IMR-90 (cell line): ENCODE results near the gene KCNJ2. TPM values are rescaled to one million over a fixed set of nuclear protein-coding genes. Genes with fewer than 3 reads are reported as not detected.

Experiments
- ATAC-seq: fragments of 200-7000 bp; cut with Tn5 transposase; 2 replicates; pipeline ENCODE4 v1.9.1; 2020; ENCODE audit warnings: low read depth, mild to moderate bottlenecking, moderate library complexity
- BruUV-seq: library from RNA; stranded (reverse); fragments of 400-500 nt; replicated peaks from 2 replicates; lab custom pipeline; 2021; lab: Mats Ljungman, UMichigan
- CTCF ChIA-PET: fragments of 300-600 bp; formaldehyde crosslinking; extraction: SDS; loops from one replicate; lab custom pipeline; 2021; ENCODE audit warnings: antibody characterized with exemption; lab: Yijun Ruan, JAX
- POLR2A ChIA-PET: fragments of 300-600 bp; sonication (Branson Sonifier 250); formaldehyde crosslinking; loops from one replicate; lab custom pipeline; 2022; ENCODE audit warnings: antibody characterized with exemption; ENCODE audit not compliant: unreplicated experiment; lab: Charles Lee
- DNase-seq: peaks from one replicate; pipeline ENCODE4 v3.0.0; 2013
- H2AFZ ChIP-seq: replicated peaks from 2 replicates; pipeline ENCODE3; 2013; ENCODE audit warnings: low read length, mild to moderate bottlenecking; ENCODE audit not compliant: poor library complexity
- H2AK5ac ChIP-seq: 2 replicates; pipeline ENCODE4 v1.6.1; 2013; ENCODE audit warnings: low read depth, low read length, inconsistent platforms
- H2AK9ac ChIP-seq: replicated peaks from 2 replicates; pipeline ENCODE3; 2013; ENCODE audit warnings: mild to moderate bottlenecking, low read depth, low read length, moderate library complexity; ENCODE audit not compliant: poor library complexity
- H2BK120ac ChIP-seq: 2 replicates; pipeline ENCODE4 v1.6.1; 2013; ENCODE audit warnings: low read depth, low read length, inconsistent platforms
- H2BK15ac ChIP-seq: 3 replicates; pipeline ENCODE4 v1.6.1; 2013; ENCODE audit warnings: low read depth, low read length, inconsistent platforms
- H2BK20ac ChIP-seq: 2 replicates; pipeline ENCODE4 v1.6.1; 2013; ENCODE audit warnings: low read depth, mild to moderate bottlenecking, inconsistent platforms, low read length, moderate library complexity
- H2BK5ac ChIP-seq: 2 replicates; pipeline ENCODE4 v1.6.1; 2013; ENCODE audit warnings: mild to moderate bottlenecking, low read depth, low read length, inconsistent platforms; ENCODE audit not compliant: poor library complexity, severe bottlenecking
- H3K14ac ChIP-seq: replicated peaks from 2 replicates; pipeline ENCODE4 v1.6.1; 2013; ENCODE audit warnings: low read depth, low read length, inconsistent platforms
- H3K18ac ChIP-seq: 2 replicates; pipeline ENCODE4 v1.6.1; 2013; ENCODE audit warnings: low read depth, low read length, control low read depth
- H3K23ac ChIP-seq: 2 replicates; pipeline ENCODE4 v1.6.1; 2013; ENCODE audit warnings: low read depth, low read length, inconsistent platforms
- H3K27ac ChIP-seq: 2 replicates; pipeline ENCODE4 v1.5.1; 2013; ENCODE audit warnings: mild to moderate bottlenecking, control low read depth, low read length; ENCODE audit not compliant: insufficient read depth
- H3K27me3 ChIP-seq: 2 replicates; pipeline ENCODE4 v1.6.1; 2013; ENCODE audit warnings: low read length; ENCODE audit not compliant: control insufficient read depth, insufficient read depth
- H3K36me3 ChIP-seq: 2 replicates; pipeline ENCODE4 v1.6.1; 2013; ENCODE audit warnings: low read length, mixed read lengths; ENCODE audit not compliant: control insufficient read depth, insufficient read depth
- H3K4ac ChIP-seq: 2 replicates; pipeline ENCODE4 v1.6.1; 2013; ENCODE audit warnings: low read depth, low read length, inconsistent platforms
- H3K4me1 ChIP-seq: 2 replicates; pipeline ENCODE4 v1.6.1; 2013; ENCODE audit warnings: low read length, mixed read lengths; ENCODE audit not compliant: control insufficient read depth, insufficient read depth
- H3K4me2 ChIP-seq: 2 replicates; pipeline ENCODE4 v1.6.1; 2013; ENCODE audit warnings: low read depth, mild to moderate bottlenecking, control low read depth, low read length, moderate library complexity
- H3K4me3 ChIP-seq: 2 replicates; pipeline ENCODE4 v1.5.1; 2013; ENCODE audit warnings: low read depth, mild to moderate bottlenecking, control low read depth, low read length, moderate library complexity; ENCODE audit not compliant: insufficient read depth
- H3K56ac ChIP-seq: 2 replicates; pipeline ENCODE4 v1.6.1; 2013; ENCODE audit warnings: low read length, inconsistent platforms; ENCODE audit not compliant: insufficient read depth; ENCODE audit errors: extremely low read depth
- H3K79me1 ChIP-seq, 2 experiments: 2 replicates each; pipeline ENCODE4 v1.6.1; 2013; ENCODE audit warnings: low read length in 2 of 2, inconsistent platforms in 1 of 2, low read depth in 1 of 2
- H3K9ac ChIP-seq: 2 replicates; pipeline ENCODE4 v1.6.1; 2013; ENCODE audit warnings: low read depth, low read length, control low read depth
- H3K9me1 ChIP-seq: 2 replicates; pipeline ENCODE4 v1.6.1; 2013; ENCODE audit warnings: low read length, inconsistent platforms; ENCODE audit not compliant: insufficient read depth
- H3K9me3 ChIP-seq: 2 replicates; pipeline ENCODE4 v1.6.1; 2013; ENCODE audit warnings: low read length; ENCODE audit not compliant: control insufficient read depth, insufficient read depth
- H4K20me1 ChIP-seq: 2 replicates; pipeline ENCODE4 v1.6.1; 2013; ENCODE audit warnings: low read length, inconsistent platforms; ENCODE audit not compliant: insufficient read depth
- H4K5ac ChIP-seq: 2 replicates; pipeline ENCODE4 v1.6.1; 2013; ENCODE audit warnings: mild to moderate bottlenecking, low read depth, low read length, control low read depth
- H4K8ac ChIP-seq, 2 experiments: 2 replicates each; pipeline ENCODE4 v1.6.1; 2013; ENCODE audit warnings: low read depth in 2 of 2, low read length in 2 of 2, control low read depth in 1 of 2, inconsistent platforms in 1 of 2
- H4K91ac ChIP-seq: 2 replicates; pipeline ENCODE4 v1.6.1; 2013; ENCODE audit warnings: low read depth, low read length, inconsistent platforms; ENCODE audit not compliant: insufficient read depth
- BHLHE40 ChIP-seq: fragments of 150-350 bp; IDR thresholded peaks from 2 replicates; pipeline ENCODE4 v1.6.1; 2016; ENCODE audit warnings: mild to moderate bottlenecking, low read depth, low read length
- CEBPB ChIP-seq: IDR thresholded peaks from 2 replicates; pipeline ENCODE4 v1.6.1; 2012; ENCODE audit warnings: low read depth, low read length, improper control_type of control experiment
- CHD1 ChIP-seq: IDR thresholded peaks from 2 replicates; pipeline ENCODE4 v1.6.1; 2012; ENCODE audit warnings: low read depth, low read length, improper control_type of control experiment
- ELK1 ChIP-seq: fragments of 150-350 bp; IDR thresholded peaks from 2 replicates; pipeline ENCODE4 v1.6.1; 2016; ENCODE audit warnings: low read depth, mild to moderate bottlenecking, low read length, moderate library complexity, borderline replicate concordance
- FOS ChIP-seq: fragments of 150-350 bp; IDR thresholded peaks from 2 replicates; pipeline ENCODE4 v1.6.1; 2016; ENCODE audit warnings: low read depth, low read length
- MAZ ChIP-seq: IDR thresholded peaks from 2 replicates; pipeline ENCODE4 v1.6.1; 2012; ENCODE audit warnings: low read depth, mild to moderate bottlenecking, low read length, improper control_type of control experiment, moderate library complexity, borderline replicate concordance
- NFE2L2 ChIP-seq: fragments of 150-350 bp; IDR thresholded peaks from 2 replicates; pipeline ENCODE4 v1.6.1; 2016; ENCODE audit warnings: low read depth, mild to moderate bottlenecking, low read length
- RAD21 ChIP-seq: IDR thresholded peaks from 2 replicates; pipeline ENCODE4 v1.6.1; 2012; ENCODE audit warnings: low read length, improper control_type of control experiment
- RCOR1 ChIP-seq: IDR thresholded peaks from 2 replicates; pipeline ENCODE4 v1.6.1; 2012; ENCODE audit warnings: mild to moderate bottlenecking, low read length, improper control_type of control experiment; ENCODE audit not compliant: insufficient replicate concordance
- SMC3 ChIP-seq: fragments of 150-350 bp; IDR thresholded peaks from 2 replicates; pipeline ENCODE4 v1.6.1; 2016; ENCODE audit warnings: low read depth, mild to moderate bottlenecking, antibody characterized with exemption, low read length, moderate library complexity
- WGBS, 2 experiments: methylation state at CpG; one replicate each; pipeline versions ENCODE4 v1.1.5 to v1.1.7; 2013; ENCODE audit warnings: missing lambda C conversion rate in 2 of 2; ENCODE audit not compliant: insufficient read length in 1 of 2; ENCODE audit errors: extremely low coverage in 2 of 2; 5-methylcytosine and 5-hydroxymethylcytosine counted together
- dilution Hi-C: fragments of 300-500 bp; cut with HindIII; formaldehyde crosslinking; loops from one replicate; pipeline ENCODE4 v1.14.3; 2018; ENCODE audit warnings: low sequenced_read_pairs; ENCODE audit not compliant: unreplicated experiment
- in situ Hi-C: fragments of 300-500 bp; cut with MboI; formaldehyde crosslinking; loops from 3 replicates; pipeline ENCODE4 v1.14.3; 2019; ENCODE audit warnings: low sequenced_read_pairs, inconsistent platforms, mixed read lengths
- intact Hi-C: fragments of 100-400 bp; cut with micrococcal nuclease; formaldehyde crosslinking; loops from 2 replicates; pipeline ENCODE4 v1.10.0; 2022
- polyA plus RNA-seq, 3 experiments: library from polyadenylated mRNA; depleted of rRNA; stranded (reverse); fragments of >200 nt; gene quantifications; 2 replicates each; pipeline ENCODE4 v1.2.3, GENCODE V29; 2012; ENCODE audit warnings: low replicate concordance in 1 of 3
- total RNA-seq: library from RNA; depleted of rRNA; stranded (reverse); fragments of >200 nt; gene quantifications from 2 replicates; pipeline ENCODE4 v1.2.3, GENCODE V29; 2012
- TF ChIP-seq, protein P1 (sequence below): fragments of 150-350 bp; IDR thresholded peaks from 2 replicates; pipeline ENCODE4 v1.6.1; 2017; ENCODE audit warnings: mild to moderate bottlenecking, antibody characterized with exemption, low read length, low read depth
- TF ChIP-seq, protein P2 (sequence below): conservative IDR thresholded peaks from 2 replicates; pipeline ENCODE4 v1.5.1; 2012; ENCODE audit warnings: mild to moderate bottlenecking, low read depth, low read length, improper control_type of control experiment

KCNJ2 gene
- total and polyA plus RNA-seq, 2 of the 4 experiments (the other 2 are of a cell fraction) = 0.55 to 8.6 TPM

- dilution Hi-C loops = no loop called here
- Histone ChIP-seq H3K18ac (no peak overlapping the region), H4K91ac (no peak overlapping the region), H3K27me3 (no peaks in the 10 kb centered on the region), H2BK5ac (no peak overlapping the region), H3K27ac (no peak overlapping the region), H3K4ac (no peak overlapping the region), H2AK9ac (no peak overlapping the region), H3K9me1 (no peaks in the 10 kb centered on the region), H3K4me1 (no peaks in the 10 kb centered on the region), H4K8ac (no peak overlapping the region), H3K14ac (no peak overlapping the region), H2BK15ac (no peak overlapping the region), H3K79me1 (no peaks in the 10 kb centered on the region), H2AK5ac (no peak overlapping the region), H2BK120ac (no peak overlapping the region), H2AFZ (no peak overlapping the region), H3K23ac (no peak overlapping the region), H3K4me2 (no peak overlapping the region), H4K20me1 (no peaks in the 10 kb centered on the region), H3K9me3 (no peaks in the 10 kb centered on the region), H2BK20ac (no peak overlapping the region), H3K56ac (no peak overlapping the region), H3K36me3 (no peaks in the 10 kb centered on the region), H3K4me3 (no peak overlapping the region), H3K9ac (no peak overlapping the region), H4K5ac (no peak overlapping the region)
- no CpG with 5 or more reads among the region's 4 CpGs for WGBS, 2 experiments
- intact Hi-C loops = loop anchor here (5.0 kb wide), 3 partner anchors 241 to 839 kb away; partner anchors contain the start of gene ABCA5
- ATAC-seq (no peak), DNase-seq (no peak)
- CTCF ChIA-PET = interaction anchor here (1.2 to 1.4 kb wide), 4 partner anchors 23 to 644 kb away, joined by 4 to 7 read pairs (median 5); no protein-coding TSS in a partner anchor
- TF ChIP-seq, protein P1, sequence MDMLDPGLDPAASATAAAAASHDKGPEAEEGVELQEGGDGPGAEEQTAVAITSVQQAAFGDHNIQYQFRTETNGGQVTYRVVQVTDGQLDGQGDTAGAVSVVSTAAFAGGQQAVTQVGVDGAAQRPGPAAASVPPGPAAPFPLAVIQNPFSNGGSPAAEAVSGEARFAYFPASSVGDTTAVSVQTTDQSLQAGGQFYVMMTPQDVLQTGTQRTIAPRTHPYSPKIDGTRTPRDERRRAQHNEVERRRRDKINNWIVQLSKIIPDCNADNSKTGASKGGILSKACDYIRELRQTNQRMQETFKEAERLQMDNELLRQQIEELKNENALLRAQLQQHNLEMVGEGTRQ = no peak
- TF ChIP-seq BHLHE40 = no peak
- no peak for TF ChIP-seq RCOR1
- TF ChIP-seq NFE2L2 = no peak
- no peak for TF ChIP-seq ELK1
- TF ChIP-seq RAD21 = no peak
- TF ChIP-seq CEBPB = no peak
- TF ChIP-seq, protein P2, sequence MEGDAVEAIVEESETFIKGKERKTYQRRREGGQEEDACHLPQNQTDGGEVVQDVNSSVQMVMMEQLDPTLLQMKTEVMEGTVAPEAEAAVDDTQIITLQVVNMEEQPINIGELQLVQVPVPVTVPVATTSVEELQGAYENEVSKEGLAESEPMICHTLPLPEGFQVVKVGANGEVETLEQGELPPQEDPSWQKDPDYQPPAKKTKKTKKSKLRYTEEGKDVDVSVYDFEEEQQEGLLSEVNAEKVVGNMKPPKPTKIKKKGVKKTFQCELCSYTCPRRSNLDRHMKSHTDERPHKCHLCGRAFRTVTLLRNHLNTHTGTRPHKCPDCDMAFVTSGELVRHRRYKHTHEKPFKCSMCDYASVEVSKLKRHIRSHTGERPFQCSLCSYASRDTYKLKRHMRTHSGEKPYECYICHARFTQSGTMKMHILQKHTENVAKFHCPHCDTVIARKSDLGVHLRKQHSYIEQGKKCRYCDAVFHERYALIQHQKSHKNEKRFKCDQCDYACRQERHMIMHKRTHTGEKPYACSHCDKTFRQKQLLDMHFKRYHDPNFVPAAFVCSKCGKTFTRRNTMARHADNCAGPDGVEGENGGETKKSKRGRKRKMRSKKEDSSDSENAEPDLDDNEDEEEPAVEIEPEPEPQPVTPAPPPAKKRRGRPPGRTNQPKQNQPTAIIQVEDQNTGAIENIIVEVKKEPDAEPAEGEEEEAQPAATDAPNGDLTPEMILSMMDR = no peak
- no peak for TF ChIP-seq CHD1
- no peak for TF ChIP-seq MAZ
- TF ChIP-seq SMC3 = no peak
- TF ChIP-seq FOS = no peak
- in situ Hi-C loops = loop anchor here (10.0 kb wide), 1 partner anchor 388 kb away; no protein-coding TSS in a partner anchor
- POLR2A ChIA-PET = no interaction called here
- BruUV-seq = no TSS peak
Observed at GRCh38 chr17:70166615-70167014, 2.7 kb upstream of the KCNJ2 start.
